Progenitor cell of endocrine pancreas (in vitro differentiated cells): ENCODE measurements around the gene PTGR2. TPM values are rescaled to one million over a fixed set of nuclear protein-coding genes. Genes with fewer than 3 reads are reported as not detected.

Experiments used
- DNase-seq: peaks from one replicate; pipeline ENCODE4 v3.0.0; 2021; ENCODE audit warnings: low spot score; ENCODE audit not compliant: unreplicated experiment
- H3K27ac Mint-ChIP-seq: 2 replicates; pipeline ENCODE4 v1.8.0; 2021; ENCODE audit warnings: mild to moderate bottlenecking, moderate library complexity, mixed read lengths
- H3K27me3 Mint-ChIP-seq: 2 replicates; pipeline ENCODE4 v1.8.0; 2021; ENCODE audit warnings: mixed read lengths
- H3K36me3 Mint-ChIP-seq: 2 replicates; pipeline ENCODE4 v1.8.0; 2022; ENCODE audit warnings: mixed read lengths; ENCODE audit not compliant: insufficient read depth
- H3K4me1 Mint-ChIP-seq: 2 replicates; pipeline ENCODE4 v1.8.0; 2021; ENCODE audit warnings: low read depth, mixed read lengths
- H3K4me3 Mint-ChIP-seq: 2 replicates; pipeline ENCODE4 v1.8.0; 2021; ENCODE audit warnings: low read depth, mild to moderate bottlenecking, moderate library complexity, mixed read lengths
- H3K9me3 Mint-ChIP-seq: 2 replicates; pipeline ENCODE4 v1.8.0; 2021; ENCODE audit warnings: low read depth, mixed read lengths
- CTCF ChIP-seq: fragments of 200-600 bp; sonication (generic); IDR thresholded peaks from one replicate; pipeline ENCODE4 v1.5.0; 2021; ENCODE audit warnings: antibody characterized with exemption, mild to moderate bottlenecking; ENCODE audit not compliant: unreplicated experiment
- long read RNA-seq: library from polyadenylated mRNA; unstranded; transcript quantifications from one replicate; pipeline ENCODE4 v2.0.0, GENCODE V29; 2020
- total RNA-seq: library from RNA; stranded (reverse); gene quantifications from 2 replicates; pipeline ENCODE4 v1.2.1, GENCODE V29; 2021

The PTGR2 gene
- total RNA-seq: 6.9 and 11.0 TPM in 2 replicates
- long read RNA-seq, transcript PTGR2-205 (10 exons, 3,851 nt): major isoform, 14 of 41 reads
- long read RNA-seq, transcript PTGR2-204 (10 exons, 2,543 nt): minor isoform, 10 of 41 reads
- long read RNA-seq, partial matches to known transcripts: 4 of 41 reads
- long read RNA-seq, other reads (novel, unspliced or antisense): 9 of 41 reads

GRCh38 chr14:73851567-73852382 lies at the start of gene PTGR2:
Gene PTGR2 (plus strand): TSS chr14:73851831. CDS start chr14:73858863, 7,032 bp downstream.
- H3K4me1 Mint-ChIP-seq: peaks cover 15% of the 10 kb centered on the region
- peak within 1 kb of the TSS; percentile 100 for H3K27ac Mint-ChIP-seq
- no peak for TF ChIP-seq CTCF
- peaks cover 3% of the 10 kb centered on the region for H3K9me3 Mint-ChIP-seq
- H3K4me3 Mint-ChIP-seq: peak within 1 kb of the TSS; percentile 97
- H3K36me3 Mint-ChIP-seq: peaks cover 1% of the 10 kb centered on the region
- DNase-seq: peak; percentile 97
- H3K27me3 Mint-ChIP-seq: no peaks in the 10 kb centered on the region

GRCh38 chr14:73802431-73803188 lies 49.0 kb upstream of the PTGR2 start:
- H3K9me3 Mint-ChIP-seq: no peaks in the 10 kb centered on the region
- H3K4me3 Mint-ChIP-seq: no peak overlapping the region
- no peak for TF ChIP-seq CTCF
- no peak overlapping the region for H3K27ac Mint-ChIP-seq
- no peak for DNase-seq
- peaks cover 5% of the 10 kb centered on the region for H3K4me1 Mint-ChIP-seq
- H3K36me3 Mint-ChIP-seq: no peaks in the 10 kb centered on the region
- no peaks in the 10 kb centered on the region for H3K27me3 Mint-ChIP-seq

- H3K4me1 Mint-ChIP-seq: peaks cover 7% of the 10 kb centered on the region
- TF ChIP-seq CTCF: no peak
- H3K27me3 Mint-ChIP-seq: no peaks in the 10 kb centered on the region
- no peaks in the 10 kb centered on the region for H3K9me3 Mint-ChIP-seq
- H3K27ac Mint-ChIP-seq: no peak overlapping the region
- DNase-seq: no peak
- no peak overlapping the region for H3K4me3 Mint-ChIP-seq
- H3K36me3 Mint-ChIP-seq: no peaks in the 10 kb centered on the region
Observed at GRCh38 chr14:73804636-73805035, 47.0 kb upstream of the PTGR2 start.

- H3K4me1 Mint-ChIP-seq: peaks cover 6% of the 10 kb centered on the region
- H3K4me3 Mint-ChIP-seq: no peak overlapping the region
- no peak for DNase-seq
- no peak overlapping the region for H3K27ac Mint-ChIP-seq
- peaks cover 8% of the 10 kb centered on the region for H3K27me3 Mint-ChIP-seq
- TF ChIP-seq CTCF: no peak
- H3K9me3 Mint-ChIP-seq: no peaks in the 10 kb centered on the region
- H3K36me3 Mint-ChIP-seq: no peaks in the 10 kb centered on the region
Observed at GRCh38 chr14:73807457-73807856, 44.2 kb upstream of the PTGR2 start.

- Mint-ChIP-seq H3K27ac (no peak overlapping the region), H3K4me1 (peaks cover 4% of the 10 kb centered on the region), H3K4me3 (no peak overlapping the region), H3K36me3 (no peaks in the 10 kb centered on the region), H3K27me3 (peaks cover 8% of the 10 kb centered on the region), H3K9me3 (no peaks in the 10 kb centered on the region)
- DNase-seq: no peak
- TF ChIP-seq CTCF: no peak
Observed at GRCh38 chr14:73809391-73809790, 42.2 kb upstream of the PTGR2 start.
